ENCODE measurements around the gene NOL11.
A peak's percentile ranks its signal among the peaks of the same experiment; 100 is the strongest.

The NOL11 gene

GRCh38 chr17:67729903-67730302, 12.2 kb downstream of the NOL11 start:
- no peak overlapping the region for H3K27ac ChIP-seq (ENCODE audit: extremely low read depth, low read depth, low read length)
- TF ChIP-seq ZNF747 (tag by site-specific recombination; IDR thresholded peaks at IDR 0.05) (no peak), ZSCAN23 (tag by site-specific recombination; IDR thresholded peaks at IDR 0.05) (no peak), ZNF580 (tag by site-specific recombination; IDR thresholded peaks at IDR 0.05) (0 out of 2 replicates have a peak, but pooled peaks have one; percentile 39), ZNF146 (tag by site-specific recombination; IDR thresholded peaks at IDR 0.05) (peak; percentile 99)
- H3K4me1 ChIP-seq (ENCODE audit: control insufficient read depth, insufficient read depth, low read length) = no peaks in the 10 kb centered on the region
- peaks cover 91 to 97% of the 10 kb centered on the region in 2 experiments for H3K36me3 ChIP-seq (ENCODE audit: control insufficient read depth in 2 of 2, insufficient read depth in 1 of 2, low read length in 2 of 2)
- POLR2A ChIA-PET = interaction anchor here (0.7 kb wide), 1 partner anchor 445 kb away, joined by 4 read pairs; no protein-coding TSS in a partner anchor
- no peaks in the 10 kb centered on the region for H3K9me3 ChIP-seq (ENCODE audit: control insufficient read depth, insufficient read depth, low read depth, low read length)
- CTCF ChIA-PET = interaction anchor here (0.8 kb wide), 1 partner anchor 355 kb away, joined by 3 read pairs; no protein-coding TSS in a partner anchor
- no peak overlapping the region for H3K4me3 ChIP-seq (ENCODE audit: low read depth, low read length)

GRCh38 chr17:67730731-67731130, 13.0 kb downstream of the NOL11 start:
- no peak for TF ChIP-seq GLI2 (tag by site-specific recombination; IDR thresholded peaks at IDR 0.05; ENCODE audit: borderline replicate concordance, low read depth)
- no peak for TF ChIP-seq ZNF202 (tag by site-specific recombination; IDR thresholded peaks at IDR 0.05; ENCODE audit: borderline replicate concordance)
- no peak for TF ChIP-seq ZNF639 (tag by site-specific recombination; IDR thresholded peaks at IDR 0.05)
- TF ChIP-seq ZFP41 (tag by site-specific recombination; IDR thresholded peaks at IDR 0.05; ENCODE audit: borderline replicate concordance) = no peak
- no peak for TF ChIP-seq KLF7 (tag by site-specific recombination; IDR thresholded peaks at IDR 0.05; ENCODE audit: borderline replicate concordance)
- no peak for TF ChIP-seq ZNF670 (tag by site-specific recombination; IDR thresholded peaks at IDR 0.05; ENCODE audit: low read depth)
- TF ChIP-seq ZNF302 (tag by site-specific recombination; IDR thresholded peaks at IDR 0.05; ENCODE audit: low read depth) = no peak
- no peak for TF ChIP-seq ZNF585B (tag by site-specific recombination; IDR thresholded peaks at IDR 0.05)
- TF ChIP-seq RBAK (tag by site-specific recombination; IDR thresholded peaks at IDR 0.05) = no peak
- POLR2A ChIA-PET = no interaction called here
- no peaks in the 10 kb centered on the region for H3K9me3 ChIP-seq (ENCODE audit: control insufficient read depth, insufficient read depth, low read depth, low read length)
- H3K36me3 ChIP-seq (ENCODE audit: control insufficient read depth in 2 of 2, insufficient read depth in 1 of 2, low read length in 2 of 2) = peaks cover 91 to 94% of the 10 kb centered on the region in 2 experiments
- no peak overlapping the region for H3K4me3 ChIP-seq (ENCODE audit: low read depth, low read length)
- CTCF ChIA-PET = no interaction called here
- no peaks in the 10 kb centered on the region for H3K4me1 ChIP-seq (ENCODE audit: control insufficient read depth, insufficient read depth, low read length)
- H3K27ac ChIP-seq (ENCODE audit: extremely low read depth, low read depth, low read length) = no peak overlapping the region

- no peaks in the 10 kb centered on the region for H3K9me3 ChIP-seq (ENCODE audit: control insufficient read depth, insufficient read depth, low read depth, low read length)
- ChIA-PET CTCF (interaction anchor here (0.7 to 0.8 kb wide), 3 partner anchors 46 to 384 kb away, joined by 3 to 4 read pairs (median 3); no protein-coding TSS in a partner anchor), POLR2A (interaction anchor here (0.6 kb wide), 1 partner anchor 19 kb away, joined by 5 read pairs; no protein-coding TSS in a partner anchor)
- TF ChIP-seq ZNF248 (tag by site-specific recombination; IDR thresholded peaks at IDR 0.05) = no peak
- TF ChIP-seq ZNF785 (tag by site-specific recombination; IDR thresholded peaks at IDR 0.05) = no peak
- no peak for TF ChIP-seq ZNF473 (tag by site-specific recombination; IDR thresholded peaks at IDR 0.05)
- no peak for TF ChIP-seq ZNF76 (tag by site-specific recombination; IDR thresholded peaks at IDR 0.05; ENCODE audit: borderline replicate concordance, low read depth)
- TF ChIP-seq KLF7 (tag by site-specific recombination; IDR thresholded peaks at IDR 0.05; ENCODE audit: borderline replicate concordance) = no peak
- no peak for TF ChIP-seq ZBTB44 (tag by site-specific recombination; IDR thresholded peaks at IDR 0.05)
- no peak for TF ChIP-seq GLIS1 (tag by site-specific recombination; IDR thresholded peaks at IDR 0.05)
- no peak overlapping the region for H3K27ac ChIP-seq (ENCODE audit: extremely low read depth, low read depth, low read length)
- no peaks in the 10 kb centered on the region for H3K4me1 ChIP-seq (ENCODE audit: control insufficient read depth, insufficient read depth, low read length)
- H3K36me3 ChIP-seq (ENCODE audit: control insufficient read depth in 2 of 2, insufficient read depth in 1 of 2, low read length in 2 of 2) = peaks cover 91 to 95% of the 10 kb centered on the region in 2 experiments
- H3K4me3 ChIP-seq (ENCODE audit: low read depth, low read length) = no peak overlapping the region
Observed at GRCh38 chr17:67733449-67733848, 15.7 kb downstream of the NOL11 start.
